ENCODE data around the gene EHD3.
"Not testable (repeated sequence)": the region's sequence is repeated elsewhere in the genome, so short reads cannot be mapped to it uniquely, and the experiment has no call there.

The EHD3 gene

DNA sequence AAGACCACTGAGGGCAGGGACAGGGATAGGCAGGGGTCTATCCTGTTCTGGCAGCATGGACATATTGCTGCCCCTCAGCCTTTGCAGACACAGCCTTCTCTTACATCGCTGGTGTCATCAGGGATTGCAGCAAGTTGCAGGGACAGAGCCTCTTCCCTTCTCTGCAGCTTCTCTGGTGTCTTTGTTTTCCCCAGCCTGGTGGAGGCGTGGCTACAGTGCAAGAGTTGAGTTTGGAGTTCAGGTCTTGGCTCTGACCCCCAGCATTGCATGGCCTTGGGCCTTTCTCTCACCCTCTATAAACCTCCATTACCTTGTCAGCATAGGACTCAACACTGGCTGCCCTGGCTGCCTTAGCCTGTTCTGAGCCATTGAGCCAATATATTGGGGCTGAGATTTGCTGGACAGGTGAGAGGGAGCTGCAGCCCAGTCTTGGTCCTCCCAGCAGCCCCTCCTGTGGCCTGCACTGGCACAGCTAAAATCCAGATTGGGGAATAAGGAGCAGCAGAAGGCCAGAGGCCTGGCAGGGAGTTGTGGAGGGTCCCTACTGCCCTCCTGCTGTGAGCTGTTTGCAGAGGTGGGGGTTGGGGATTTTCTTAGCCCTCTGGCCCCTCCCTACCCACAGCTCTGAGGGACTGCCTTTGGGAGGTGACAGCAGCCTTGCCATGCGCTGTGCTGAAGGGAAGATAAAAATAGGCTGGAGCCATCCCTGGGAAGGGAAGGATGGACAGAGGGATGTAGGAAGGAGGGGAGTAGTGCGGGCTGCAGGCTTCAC is 22.8 kb downstream of the EHD3 start:
- no peak for DNase-seq (ENCODE audit: low spot score)

GRCh38 chr2:31258351-31258750 is 24.4 kb downstream of the EHD3 start:
- DNase-seq (ENCODE audit: low spot score) = no peak

DNA sequence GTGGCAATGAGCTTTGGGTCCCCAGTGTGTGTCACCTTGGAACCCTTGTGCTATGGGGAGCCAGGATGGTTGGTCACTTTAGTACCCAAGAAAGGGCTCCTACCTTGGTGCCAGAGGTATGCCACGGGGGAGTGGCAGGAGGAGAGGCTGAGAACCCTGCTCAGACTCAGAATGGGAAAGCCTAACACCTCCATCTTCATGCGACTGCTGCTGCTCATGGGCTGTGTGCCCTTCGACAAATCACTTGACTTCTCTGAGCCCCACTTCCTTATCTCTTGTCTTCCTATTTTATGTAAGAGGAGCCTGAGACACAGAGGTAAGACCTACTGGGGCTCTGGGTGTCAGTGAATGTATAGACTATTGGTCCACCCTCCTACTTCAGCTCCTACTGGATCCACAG is 25.1 kb downstream of the EHD3 start:
- DNase-seq (ENCODE audit: low spot score) = no peak

DNA sequence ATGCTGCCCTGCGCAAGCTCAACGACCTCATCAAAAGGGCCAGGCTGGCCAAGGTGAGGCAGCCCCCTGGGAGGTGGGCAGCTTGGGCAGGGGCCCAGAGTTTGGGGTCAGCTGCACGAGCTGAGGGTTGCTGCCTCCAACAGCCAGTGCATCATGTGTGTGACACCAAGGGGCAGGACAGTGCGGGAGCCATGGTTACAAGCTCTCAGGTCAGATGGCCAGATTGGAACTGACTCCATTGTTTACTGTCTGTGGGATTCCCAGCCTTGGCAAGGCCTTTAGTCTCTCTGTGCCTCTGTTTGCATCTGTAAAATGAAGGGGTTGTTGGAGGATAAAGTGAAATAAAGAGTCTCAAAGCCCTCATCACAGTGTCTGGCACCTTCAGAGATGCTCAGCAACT is 26.9 kb downstream of the EHD3 start:
- no peak for DNase-seq (ENCODE audit: low spot score)

DNA sequence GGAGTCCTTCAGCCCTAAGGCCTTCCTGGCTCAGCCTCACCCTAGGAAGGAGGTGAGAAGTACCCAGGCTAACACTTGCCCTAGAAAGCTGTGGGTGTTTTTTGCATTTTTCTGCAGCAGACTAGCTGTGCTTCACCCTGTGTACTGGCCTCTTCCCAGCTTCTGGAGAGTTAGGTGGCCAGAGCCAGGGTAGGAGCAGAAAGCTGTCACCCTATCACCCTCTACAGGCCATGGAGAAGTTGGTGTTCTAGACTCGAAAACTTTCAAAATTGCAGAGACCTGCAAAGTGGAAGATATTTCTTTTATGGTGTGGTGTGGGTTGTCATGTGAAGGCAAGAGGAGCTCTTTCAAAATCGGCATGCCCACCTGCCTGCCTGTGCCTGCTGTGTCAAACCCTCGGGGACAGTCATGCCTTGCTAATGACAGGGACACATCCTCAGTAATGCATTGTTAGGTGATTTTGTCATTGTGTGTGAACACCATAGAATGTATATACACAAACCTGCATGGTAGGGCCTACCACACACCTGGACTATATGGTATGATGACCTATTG is 29.8 kb downstream of the EHD3 start:
- no peak for DNase-seq (ENCODE audit: low spot score)

- no peak for DNase-seq (ENCODE audit: low spot score)
These were observed 31.3 kb downstream of the EHD3 start for GRCh38 chr2:31265234-31265633.

DNA sequence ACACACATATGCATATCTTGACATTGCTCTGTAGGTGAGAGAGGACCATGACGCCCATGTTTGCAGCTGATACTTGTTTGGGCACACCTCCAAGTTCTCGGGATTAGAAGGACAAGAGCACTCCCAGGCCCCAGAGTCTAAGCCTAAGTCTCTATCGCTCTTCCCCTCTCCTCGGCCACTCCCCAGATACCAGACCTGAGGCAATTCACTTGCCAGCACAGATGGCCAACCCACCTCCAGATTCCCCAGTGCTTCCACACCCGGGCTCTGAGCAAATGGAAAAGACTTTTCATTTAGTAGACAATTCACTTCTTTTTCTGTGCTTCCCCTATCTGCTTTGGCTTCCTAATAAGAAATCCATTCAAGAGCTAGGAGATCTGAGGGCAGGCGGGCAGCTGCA is 32.9 kb downstream of the EHD3 start:
- no peak for DNase-seq (ENCODE audit: low spot score)

- no peak for DNase-seq (ENCODE audit: low spot score)
These were observed 33.6 kb downstream of the EHD3 start for GRCh38 chr2:31267437-31268120.

DNA sequence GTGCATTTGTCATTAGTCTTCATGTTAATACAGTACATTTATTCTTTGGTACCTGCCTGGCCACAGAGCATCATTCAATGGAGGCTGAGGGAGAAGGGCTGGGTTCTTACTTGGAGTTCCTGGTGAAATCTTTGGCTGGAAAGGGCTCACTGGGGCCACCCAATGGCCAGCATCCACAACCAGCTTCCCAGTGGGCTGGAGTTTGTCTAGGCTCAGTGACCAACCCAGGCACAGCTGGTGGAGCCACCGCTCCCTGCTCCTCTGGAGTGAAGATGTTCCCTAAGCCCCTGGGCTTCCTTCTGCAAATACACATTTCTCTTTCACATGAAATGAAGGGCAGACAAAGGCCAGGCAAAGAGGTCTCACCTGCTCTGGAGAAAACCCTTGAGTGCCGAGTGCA is 34.4 kb downstream of the EHD3 start:
- no peak for DNase-seq (ENCODE audit: low spot score)

DNA sequence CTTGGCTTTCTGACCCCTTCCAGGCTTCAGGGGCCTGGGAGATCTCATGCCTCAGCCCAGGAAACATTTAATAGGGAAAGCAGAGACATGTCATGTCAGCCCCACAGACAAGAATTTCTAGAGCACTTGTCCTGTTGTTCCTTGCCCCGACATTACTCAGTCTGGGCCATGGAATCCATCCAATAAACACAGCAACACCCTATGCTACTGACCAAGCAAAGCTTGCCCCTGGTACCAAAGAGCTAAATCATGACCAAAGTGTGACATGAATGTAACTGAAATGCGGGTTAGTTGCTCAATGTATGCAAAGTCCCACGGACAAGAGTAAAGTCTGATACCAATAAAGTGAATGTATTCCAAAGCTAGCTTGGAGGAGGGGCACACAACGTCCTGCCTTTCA is 35.1 kb downstream of the EHD3 start:
- peak; percentile 47 for DNase-seq (ENCODE audit: low spot score)

DNA sequence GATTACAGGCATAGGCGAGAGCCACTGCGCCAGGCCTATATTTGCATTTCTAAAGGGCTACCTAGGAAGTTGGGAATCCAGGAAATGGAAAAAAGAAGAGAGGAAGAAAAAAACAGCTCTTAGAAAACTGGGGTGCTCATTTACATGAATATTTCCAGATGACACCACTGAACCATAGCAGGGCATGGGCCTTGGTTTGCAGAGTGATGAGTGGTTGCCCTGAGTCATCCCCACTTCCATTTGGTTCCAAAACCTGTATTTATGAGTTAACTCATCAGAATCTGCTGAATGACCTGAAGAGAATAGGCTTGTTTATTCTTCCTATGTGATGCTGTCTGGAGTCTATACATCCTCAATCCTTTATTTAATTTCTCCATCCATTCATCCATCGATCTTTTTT is 36.2 kb downstream of the EHD3 start:
- peak; percentile 68 for DNase-seq (ENCODE audit: low spot score)

DNA sequence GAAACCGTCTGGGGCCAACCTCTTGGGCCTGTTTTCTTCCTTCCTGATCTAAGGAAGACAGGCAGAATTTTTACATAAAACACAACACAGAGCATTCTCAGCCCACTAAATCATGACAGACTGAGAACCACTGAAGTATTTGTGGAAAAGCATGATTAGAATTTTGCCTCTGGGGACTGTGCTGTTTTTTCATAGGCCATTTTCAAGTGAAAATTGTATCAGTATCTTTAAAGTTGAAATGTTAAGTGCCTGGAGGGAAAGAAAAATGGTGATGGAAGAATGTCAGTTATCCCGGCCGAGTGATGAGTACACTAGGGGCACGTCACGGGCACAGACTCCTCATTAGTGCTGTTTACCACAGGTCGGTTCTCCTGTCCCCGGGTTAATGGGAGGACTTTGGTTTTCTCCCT is 36.9 kb downstream of the EHD3 start:
- DNase-seq (ENCODE audit: low spot score) = no peak

- peak; percentile 39 for DNase-seq (ENCODE audit: low spot score)
These were observed 37.9 kb downstream of the EHD3 start for GRCh38 chr2:31271851-31272267.

DNA sequence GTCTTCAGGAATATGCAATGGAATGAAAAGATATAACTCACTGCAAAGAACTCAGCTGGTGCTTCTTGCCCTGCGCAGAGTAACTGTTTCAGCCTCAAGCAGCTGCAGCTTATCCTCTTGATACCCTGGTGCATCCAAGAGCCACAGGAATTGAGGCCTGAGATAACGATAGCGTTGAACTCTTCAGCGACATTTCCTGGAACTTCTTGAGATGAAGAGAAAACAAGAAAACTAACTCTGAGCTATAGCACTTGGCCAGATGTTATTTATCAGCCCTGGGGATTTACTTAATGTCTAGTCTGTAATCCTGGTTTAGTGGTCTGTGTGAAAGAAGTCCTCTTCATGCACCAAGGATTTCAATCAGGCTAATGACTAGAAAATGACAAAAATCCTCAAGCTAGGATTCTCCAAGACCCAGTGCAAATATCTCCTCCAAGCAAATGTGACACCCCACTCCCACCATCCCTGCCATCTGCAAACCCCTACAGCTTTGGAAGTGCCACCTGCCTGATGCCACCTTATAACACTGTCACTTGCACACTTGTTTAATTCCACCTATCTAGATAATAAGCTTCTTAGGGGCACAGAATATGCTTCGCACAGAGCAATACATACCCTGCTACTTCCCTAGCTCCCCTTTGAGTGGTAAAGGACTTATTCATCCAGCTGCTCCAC is 40.6 kb downstream of the EHD3 start:
- DNase-seq (ENCODE audit: low spot score) = no peak

- no peak for DNase-seq (ENCODE audit: low spot score)
These were observed 42.0 kb downstream of the EHD3 start for GRCh38 chr2:31275976-31276375.

GRCh38 chr2:31277621-31278020 is 43.7 kb downstream of the EHD3 start:
- no peak for DNase-seq (ENCODE audit: low spot score)

- no peak for DNase-seq (ENCODE audit: low spot score)
These were observed 48.7 kb downstream of the EHD3 start for GRCh38 chr2:31282634-31283033.

DNA sequence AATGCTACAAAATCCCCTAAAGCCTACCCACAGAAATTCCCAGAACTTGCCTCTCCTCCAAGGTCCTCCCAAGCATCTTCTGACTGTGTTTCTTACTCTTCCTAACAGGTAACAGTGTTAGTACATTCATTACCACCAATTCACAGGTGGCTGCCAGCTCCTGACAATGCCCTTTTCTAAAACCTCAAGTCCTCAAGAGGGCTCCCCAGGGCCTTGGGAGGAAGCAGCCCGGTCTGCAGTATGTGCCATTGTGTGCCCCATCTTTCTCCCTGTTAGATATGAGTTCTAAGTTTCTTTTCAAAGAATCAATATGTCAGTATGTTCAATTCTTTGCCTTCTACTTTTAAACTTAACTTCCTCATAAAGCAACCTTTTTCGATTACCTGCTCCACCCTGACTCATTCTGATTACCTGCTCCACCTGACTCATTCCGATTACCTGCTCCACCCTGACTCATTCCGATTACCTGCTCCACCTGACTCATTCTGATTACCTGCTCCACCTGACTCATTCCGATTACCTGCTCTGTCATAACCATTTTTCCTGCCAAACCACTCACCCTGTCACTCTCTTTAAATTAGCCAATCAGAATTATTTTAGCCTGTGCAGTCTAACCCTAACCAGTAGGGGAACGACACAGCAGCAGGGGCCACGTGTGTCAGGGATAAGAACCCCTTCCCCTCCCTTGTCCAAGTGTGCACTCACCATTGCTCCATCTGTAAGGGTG is 49.4 kb downstream of the EHD3 start:
- not testable (repeated sequence) for DNase-seq (ENCODE audit: low spot score)

GRCh38 chr2:31284107-31284506 is 50.2 kb downstream of the EHD3 start:
- no peak for DNase-seq (ENCODE audit: low spot score)

- no peak for DNase-seq (ENCODE audit: low spot score)
These were observed 52.3 kb downstream of the EHD3 start for GRCh38 chr2:31286230-31286629.

- DNase-seq (ENCODE audit: low spot score) = no peak
These were observed 53.1 kb downstream of the EHD3 start for GRCh38 chr2:31286961-31287550.

DNA sequence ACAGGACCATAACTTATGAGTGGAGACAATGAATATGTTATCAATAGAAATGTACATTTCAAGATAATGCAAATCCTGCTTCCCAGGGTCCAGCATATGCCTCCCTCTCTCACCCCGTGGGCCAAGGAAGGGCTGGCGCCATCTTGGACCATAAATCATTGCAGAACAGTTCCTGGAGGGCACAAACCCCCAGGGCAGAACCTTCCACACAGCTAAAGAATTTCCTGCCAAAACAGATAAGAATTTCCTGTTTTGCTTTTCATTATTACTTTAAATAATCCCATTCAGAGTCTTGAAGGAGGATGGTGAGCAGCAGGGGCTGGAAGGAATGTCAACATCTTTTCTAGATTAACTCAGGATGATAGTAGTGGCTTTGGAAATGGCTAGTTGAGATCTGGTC is 53.7 kb downstream of the EHD3 start:
- DNase-seq (ENCODE audit: low spot score) = peak; percentile 44

All from AG20443 (cell line).